ENCODE results near the gene TSPEAR. TPM values are rescaled to one million over a fixed set of nuclear protein-coding genes. Genes with fewer than 3 reads are reported as not detected.

Gene TSPEAR
- total and polyA plus RNA-seq, 9 of the 15 experiments (the other 6 are each of a cell fraction or from before 2014, with no cell fraction given), result not detected

DNA sequence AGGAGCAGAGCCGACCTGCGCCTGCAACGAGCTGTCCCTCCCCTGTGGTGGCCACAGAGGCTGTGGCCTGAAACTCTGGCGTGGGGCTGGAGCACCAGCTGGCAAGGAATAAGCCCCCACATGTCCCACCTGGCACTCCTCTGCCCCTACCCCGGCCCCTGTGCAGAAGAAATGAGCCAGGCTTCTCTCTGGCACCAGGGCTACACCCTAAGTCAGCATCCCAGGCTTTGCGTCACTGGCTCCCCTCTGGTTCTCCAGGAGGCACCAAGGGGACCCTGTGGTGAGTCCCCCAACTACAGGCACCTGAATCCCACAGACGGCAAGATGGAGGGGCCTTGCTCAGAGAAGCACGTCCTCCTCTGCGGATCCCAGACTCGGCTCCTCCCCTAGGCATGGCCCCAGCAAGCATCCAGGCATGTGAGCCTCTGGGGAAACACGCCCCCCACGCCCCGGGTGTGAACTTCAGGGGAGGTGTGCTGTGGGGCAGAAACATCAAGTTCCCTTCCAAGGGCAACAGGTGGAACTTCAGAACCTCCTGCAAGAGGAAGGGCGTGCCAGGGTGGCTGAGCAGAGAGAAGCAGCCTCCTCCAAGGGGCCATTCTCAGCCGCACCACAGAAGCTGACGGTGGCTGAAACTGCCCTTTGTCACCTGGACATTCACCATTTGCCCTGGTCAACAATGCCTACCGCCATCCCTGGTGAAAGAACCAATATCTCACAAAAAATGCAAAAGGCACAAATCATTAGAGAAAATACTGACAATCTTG lies 108.1 kb downstream of the TSPEAR start:
- Histone ChIP-seq H3K4me2 (ENCODE audit: insufficient read depth, low read length) (no peak overlapping the region), H3K79me2 (ENCODE audit: control insufficient read depth, insufficient read depth, low read length) (no peaks in the 10 kb centered on the region), H3K27me3 (ENCODE audit: control insufficient read depth in 2 of 2, insufficient read depth in 2 of 2, low read length in 2 of 2) (peaks cover 9 to 43% of the 10 kb centered on the region in 2 experiments; a peak in 4 of 5 replicates), H3K27ac (ENCODE audit: extremely low read depth, low read depth, low read length) (no peak overlapping the region), H4K20me1 (replicated peaks; ENCODE audit: control insufficient read depth, insufficient read depth, low read length) (no peaks in the 10 kb centered on the region), H3K9me1 (ENCODE audit: control insufficient read depth, insufficient read depth, low read length) (no peaks in the 10 kb centered on the region), H2AFZ (ENCODE audit: low read depth, low read length) (no peak overlapping the region), H3K9ac (ENCODE audit: insufficient read depth in 1 of 2, low read depth in 2 of 2, low read length in 2 of 2) (no peak overlapping the region), H3K9me3 (replicated peaks; ENCODE audit: control insufficient read depth, insufficient read depth, low read depth, low read length) (no peaks in the 10 kb centered on the region; the same call in 1 of the 2 replicates), H3K4me3 (no peak overlapping the region), H3K36me3 (ENCODE audit: control insufficient read depth, insufficient read depth, low read length) (no peaks in the 10 kb centered on the region), H3K4me1 (replicated peaks in 1 of 2; ENCODE audit: control insufficient read depth in 2 of 2, insufficient read depth in 2 of 2, low read length in 2 of 2) (peaks cover 0 to 16% of the 10 kb centered on the region in 2 experiments; a peak in 1 of 5 replicates)
- WGBS (ENCODE audit: insufficient coverage, low coverage, missing lambda C conversion rate), result 0% methylated on average over 17 of the region's 17 CpGs
- POLR2A ChIA-PET, result no interaction called here
- BruUV-seq (replicated peaks), result no TSS peak
- ATAC-seq (no peak), DNase-seq (ENCODE audit: extremely low read depth in 1 of 4, low spot score in 3 of 4) (no peak), FAIRE-seq (no peak)
- intact Hi-C loops (cut with micrococcal nuclease) (no loop called here), in situ Hi-C loops (cut with MboI) (no loop called here)
- CTCF ChIA-PET (ENCODE audit: low intra/inter-chr PET ratio), result no interaction called here
- TF ChIP-seq RREB1 (CRISPR knock-in tag; IDR thresholded peaks at IDR 0.05), result no peak
- TF ChIP-seq, protein P1, sequence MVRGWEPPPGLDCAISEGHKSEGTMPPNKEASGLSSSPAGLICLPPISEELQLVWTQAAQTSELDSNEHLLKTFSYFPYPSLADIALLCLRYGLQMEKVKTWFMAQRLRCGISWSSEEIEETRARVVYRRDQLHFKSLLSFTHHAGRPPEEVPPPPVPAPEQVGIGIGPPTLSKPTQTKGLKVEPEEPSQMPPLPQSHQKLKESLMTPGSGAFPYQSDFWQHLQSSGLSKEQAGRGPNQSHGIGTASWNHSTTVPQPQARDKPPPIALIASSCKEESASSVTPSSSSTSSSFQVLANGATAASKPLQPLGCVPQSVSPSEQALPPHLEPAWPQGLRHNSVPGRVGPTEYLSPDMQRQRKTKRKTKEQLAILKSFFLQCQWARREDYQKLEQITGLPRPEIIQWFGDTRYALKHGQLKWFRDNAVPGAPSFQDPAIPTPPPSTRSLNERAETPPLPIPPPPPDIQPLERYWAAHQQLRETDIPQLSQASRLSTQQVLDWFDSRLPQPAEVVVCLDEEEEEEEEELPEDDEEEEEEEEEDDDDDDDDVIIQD (CRISPR knock-in tag; IDR thresholded peaks at IDR 0.05), result no peak
- no peak for TF ChIP-seq ZNF253 (CRISPR knock-in tag; conservative IDR thresholded peaks at IDR 0.05)
- no peak for TF ChIP-seq SIX5 (IDR thresholded peaks at IDR 0.05; ENCODE audit: borderline replicate concordance in 1 of 2, insufficient read depth in 1 of 2, low read depth in 1 of 2, low read length in 2 of 2)
- TF ChIP-seq GATA2 (CRISPR knock-in tag; IDR thresholded peaks at IDR 0.05), result no peak
- no peak for TF ChIP-seq MIER1 (IDR thresholded peaks at IDR 0.05; ENCODE audit: low read depth)
- no peak for TF ChIP-seq BDP1 (IDR thresholded peaks at IDR 0.05; ENCODE audit: insufficient read depth, insufficient read length)
- TF ChIP-seq ZFX (CRISPR knock-in tag; IDR thresholded peaks at IDR 0.05), result no peak
- no peak for TF ChIP-seq ZNF766 (CRISPR knock-in tag; conservative IDR thresholded peaks at IDR 0.05)
- TF ChIP-seq, protein P2, sequence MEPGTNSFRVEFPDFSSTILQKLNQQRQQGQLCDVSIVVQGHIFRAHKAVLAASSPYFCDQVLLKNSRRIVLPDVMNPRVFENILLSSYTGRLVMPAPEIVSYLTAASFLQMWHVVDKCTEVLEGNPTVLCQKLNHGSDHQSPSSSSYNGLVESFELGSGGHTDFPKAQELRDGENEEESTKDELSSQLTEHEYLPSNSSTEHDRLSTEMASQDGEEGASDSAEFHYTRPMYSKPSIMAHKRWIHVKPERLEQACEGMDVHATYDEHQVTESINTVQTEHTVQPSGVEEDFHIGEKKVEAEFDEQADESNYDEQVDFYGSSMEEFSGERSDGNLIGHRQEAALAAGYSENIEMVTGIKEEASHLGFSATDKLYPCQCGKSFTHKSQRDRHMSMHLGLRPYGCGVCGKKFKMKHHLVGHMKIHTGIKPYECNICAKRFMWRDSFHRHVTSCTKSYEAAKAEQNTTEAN (CRISPR knock-in tag; IDR thresholded peaks at IDR 0.05), result no peak
- no peak for TF ChIP-seq ZNF830 (CRISPR knock-in tag; IDR thresholded peaks at IDR 0.05)
- no peak for TF ChIP-seq PHF21A (IDR thresholded peaks at IDR 0.05; ENCODE audit: borderline replicate concordance, low read depth)
- no peak for TF ChIP-seq SIRT6 (IDR thresholded peaks at IDR 0.05; ENCODE audit: low read depth, low read length)
